Stromal cell of bone marrow (primary cell): ENCODE results near the gene CELF4.

Experiments used
- DNase-seq: peaks from one replicate; pipeline ENCODE4 v3.0.0-alpha.2; 2012; ENCODE audit warnings: low read depth

Gene CELF4

GRCh38 chr18:37315935-37316334 lies 249.7 kb downstream of the CELF4 start:
- no peak for DNase-seq

GRCh38 chr18:37314534-37314933 lies 251.1 kb downstream of the CELF4 start:
- no peak for DNase-seq

GRCh38 chr18:37313624-37314023 lies 252.0 kb downstream of the CELF4 start:
- DNase-seq: no peak

GRCh38 chr18:37309861-37310260 lies 255.7 kb downstream of the CELF4 start:
- no peak for DNase-seq

- DNase-seq: no peak
These were observed 256.5 kb downstream of the CELF4 start for GRCh38 chr18:37309059-37309458.

GRCh38 chr18:37307181-37307580 lies 258.4 kb downstream of the CELF4 start:
- no peak for DNase-seq

GRCh38 chr18:37306432-37306831 lies 259.2 kb downstream of the CELF4 start:
- DNase-seq: no peak

GRCh38 chr18:37305066-37305465 lies 260.5 kb downstream of the CELF4 start:
- no peak for DNase-seq

- no peak for DNase-seq
These were observed 261.5 kb downstream of the CELF4 start for GRCh38 chr18:37304012-37304680.

- DNase-seq: no peak
These were observed 262.6 kb downstream of the CELF4 start for GRCh38 chr18:37303009-37303408.

GRCh38 chr18:37302519-37302918 lies 263.1 kb downstream of the CELF4 start:
- no peak for DNase-seq

- peak; percentile 93 for DNase-seq
These were observed 265.9 kb downstream of the CELF4 start for GRCh38 chr18:37299471-37300304.

GRCh38 chr18:37298816-37299215 lies 266.8 kb downstream of the CELF4 start:
- DNase-seq: no peak

- no peak for DNase-seq
These were observed 268.5 kb downstream of the CELF4 start for GRCh38 chr18:37297106-37297505.

- DNase-seq: no peak
These were observed 270.6 kb downstream of the CELF4 start for GRCh38 chr18:37294951-37295350.

- no peak for DNase-seq
These were observed 272.2 kb downstream of the CELF4 start for GRCh38 chr18:37293359-37293758.

GRCh38 chr18:37289423-37289822 lies 276.2 kb downstream of the CELF4 start:
- no peak for DNase-seq

- no peak for DNase-seq
These were observed 278.0 kb downstream of the CELF4 start for GRCh38 chr18:37287601-37288000.

GRCh38 chr18:37286801-37287200 lies 278.8 kb downstream of the CELF4 start:
- DNase-seq: no peak

- no peak for DNase-seq
These were observed 279.8 kb downstream of the CELF4 start for GRCh38 chr18:37285825-37286224.

GRCh38 chr18:37284260-37284659 lies 281.3 kb downstream of the CELF4 start:
- no peak for DNase-seq

GRCh38 chr18:37282386-37283037 lies 283.1 kb downstream of the CELF4 start:
- no peak for DNase-seq
